Activated naive CD8-positive, alpha-beta T cell (primary cell): ENCODE data around the gene NECTIN1.
A peak's percentile ranks its signal among the peaks of the same experiment; 100 is the strongest.

Source experiments
- H3K27ac Mint-ChIP-seq: one replicate; pipeline ENCODE4 v1.8.0; 2021; ENCODE audit warnings: mixed read lengths
- H3K27me3 Mint-ChIP-seq: one replicate; pipeline ENCODE4 v1.8.0; 2021; ENCODE audit warnings: mixed read lengths
- H3K36me3 Mint-ChIP-seq: one replicate; pipeline ENCODE4 v1.8.0; 2021; ENCODE audit warnings: mixed read lengths
- H3K4me1 Mint-ChIP-seq: one replicate; pipeline ENCODE4 v1.8.0; 2021; ENCODE audit warnings: low read depth, mixed read lengths
- H3K4me3 Mint-ChIP-seq: one replicate; pipeline ENCODE4 v1.8.0; 2021; ENCODE audit warnings: mild to moderate bottlenecking, mixed read lengths
- H3K9me3 Mint-ChIP-seq: one replicate; pipeline ENCODE4 v1.8.0; 2021; ENCODE audit warnings: low read depth, mixed read lengths

Gene NECTIN1, protein sequence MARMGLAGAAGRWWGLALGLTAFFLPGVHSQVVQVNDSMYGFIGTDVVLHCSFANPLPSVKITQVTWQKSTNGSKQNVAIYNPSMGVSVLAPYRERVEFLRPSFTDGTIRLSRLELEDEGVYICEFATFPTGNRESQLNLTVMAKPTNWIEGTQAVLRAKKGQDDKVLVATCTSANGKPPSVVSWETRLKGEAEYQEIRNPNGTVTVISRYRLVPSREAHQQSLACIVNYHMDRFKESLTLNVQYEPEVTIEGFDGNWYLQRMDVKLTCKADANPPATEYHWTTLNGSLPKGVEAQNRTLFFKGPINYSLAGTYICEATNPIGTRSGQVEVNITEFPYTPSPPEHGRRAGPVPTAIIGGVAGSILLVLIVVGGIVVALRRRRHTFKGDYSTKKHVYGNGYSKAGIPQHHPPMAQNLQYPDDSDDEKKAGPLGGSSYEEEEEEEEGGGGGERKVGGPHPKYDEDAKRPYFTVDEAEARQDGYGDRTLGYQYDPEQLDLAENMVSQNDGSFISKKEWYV

DNA sequence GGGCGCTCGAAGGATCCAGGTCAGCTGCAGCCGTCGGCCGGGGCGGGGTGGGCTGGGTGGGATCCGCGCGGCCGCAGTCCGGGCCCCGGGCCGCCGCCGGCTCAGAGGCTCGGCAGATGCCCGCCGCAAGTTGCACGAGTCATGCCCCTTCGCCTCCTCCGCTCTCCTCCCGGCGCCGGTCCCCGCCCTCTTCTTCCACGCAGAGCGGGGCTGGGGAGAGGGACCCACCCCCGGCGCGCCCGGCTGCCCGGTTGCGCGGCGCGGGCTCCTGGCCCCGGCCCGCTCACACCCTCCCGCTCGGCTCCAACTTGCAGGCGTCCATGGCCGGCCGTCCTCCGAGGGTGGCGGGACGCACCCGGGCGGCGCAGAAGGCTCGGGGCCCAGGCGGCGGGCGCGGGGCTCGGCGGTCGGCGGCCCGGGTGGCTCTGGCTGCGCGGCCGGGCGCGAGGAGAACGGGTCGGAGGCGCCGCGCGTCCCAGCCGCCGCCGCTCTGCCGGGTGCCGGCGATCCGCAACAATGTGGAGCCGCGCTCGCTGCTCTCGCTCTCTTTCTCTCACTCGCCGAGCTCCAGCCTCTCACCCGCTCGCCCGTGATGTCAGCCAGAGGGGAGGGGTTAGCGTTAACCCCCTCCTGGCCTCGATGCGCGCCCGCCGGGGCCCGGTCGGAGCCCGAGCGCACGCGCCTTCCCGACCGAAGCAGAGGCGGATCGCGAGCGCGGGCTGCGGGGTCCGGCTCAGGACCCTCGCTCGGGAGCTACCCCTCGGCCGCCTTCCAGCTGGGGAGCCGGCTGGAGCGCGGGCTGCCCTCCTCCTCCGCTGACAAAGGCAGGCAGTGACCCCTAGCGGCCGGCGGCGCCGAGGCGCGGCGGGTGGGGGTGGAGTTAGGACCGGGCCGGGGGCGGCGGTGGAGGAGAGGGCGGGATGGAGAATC, at the start of gene NECTIN1:
Gene NECTIN1 (minus strand): TSS at position 550 of the 930 bp plus-strand sequence. CDS start 647 bp downstream, outside the sequence.
- peak within 1 kb of the TSS; percentile 66 for H3K27ac Mint-ChIP-seq
- peaks cover 14% of the 10 kb centered on the region for H3K27me3 Mint-ChIP-seq
- peaks cover 16% of the 10 kb centered on the region for H3K4me1 Mint-ChIP-seq
- no peaks in the 10 kb centered on the region for H3K9me3 Mint-ChIP-seq
- H3K4me3 Mint-ChIP-seq = peak within 1 kb of the TSS; percentile 92
- H3K36me3 Mint-ChIP-seq = no peaks in the 10 kb centered on the region

DNA sequence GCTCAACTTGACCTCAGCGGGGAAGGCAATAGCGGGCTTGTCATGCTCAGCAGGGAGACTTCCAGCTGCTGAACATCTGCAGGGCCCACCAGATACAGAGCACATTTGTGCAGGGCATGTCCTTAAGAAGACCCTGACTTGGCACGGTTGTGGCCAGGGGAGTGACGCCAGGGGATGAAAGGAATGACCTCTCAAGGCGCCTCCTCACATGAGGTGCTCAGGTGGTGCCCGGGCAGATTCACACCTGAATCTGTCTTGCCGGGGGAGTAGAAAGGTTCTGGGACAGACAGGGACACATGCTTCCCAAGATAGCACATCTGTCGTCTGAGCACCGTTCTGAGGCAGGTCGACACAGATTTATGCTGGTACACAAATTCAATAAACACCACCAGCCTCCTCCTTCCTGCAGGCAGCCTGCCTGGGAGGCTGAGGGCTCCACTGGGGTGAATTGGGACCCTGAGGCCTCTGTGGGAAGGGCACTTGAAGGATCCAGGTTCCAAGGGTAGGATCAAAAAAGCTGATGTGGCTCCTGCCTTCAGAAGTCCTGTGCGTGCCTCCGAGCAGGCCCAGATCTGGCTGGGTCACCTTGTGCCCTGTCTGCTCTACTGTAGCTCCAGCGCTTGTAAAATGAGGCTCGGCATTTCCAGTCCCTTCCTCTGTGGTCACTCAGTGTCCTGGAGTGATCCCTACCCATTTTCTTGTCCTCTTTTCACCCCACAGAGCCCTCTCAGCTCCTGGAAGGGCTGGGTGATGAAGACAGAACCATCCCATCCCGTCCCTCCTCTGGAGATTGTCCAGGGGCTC, 49.6 kb upstream of the NECTIN1 start:
- Mint-ChIP-seq H3K27me3 (peaks cover 4% of the 10 kb centered on the region), H3K4me1 (no peaks in the 10 kb centered on the region), H3K27ac (no peak overlapping the region), H3K9me3 (no peaks in the 10 kb centered on the region), H3K36me3 (no peaks in the 10 kb centered on the region), H3K4me3 (no peak overlapping the region)

DNA sequence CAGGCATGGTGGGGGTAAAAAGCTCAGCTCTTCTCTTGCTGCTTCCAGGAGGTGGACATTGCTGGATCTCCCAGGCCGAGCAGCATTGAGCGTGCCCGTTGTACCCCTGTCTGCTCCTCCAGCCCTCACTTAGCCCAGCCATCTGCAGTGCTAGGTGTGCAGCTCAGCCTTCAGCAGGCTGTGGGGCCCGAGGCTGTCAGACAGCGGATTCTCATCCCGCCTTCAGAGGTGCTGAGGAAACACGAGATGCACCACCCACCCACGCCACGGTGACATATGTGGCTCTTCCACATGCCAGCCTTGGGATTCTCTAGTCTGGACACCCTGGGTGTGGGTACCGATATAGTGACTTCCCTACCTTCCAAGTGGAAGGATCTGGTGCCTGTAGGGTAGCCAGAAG, 48.9 kb upstream of the NECTIN1 start:
- peaks cover 6% of the 10 kb centered on the region for H3K27me3 Mint-ChIP-seq
- H3K4me1 Mint-ChIP-seq = no peaks in the 10 kb centered on the region

DNA sequence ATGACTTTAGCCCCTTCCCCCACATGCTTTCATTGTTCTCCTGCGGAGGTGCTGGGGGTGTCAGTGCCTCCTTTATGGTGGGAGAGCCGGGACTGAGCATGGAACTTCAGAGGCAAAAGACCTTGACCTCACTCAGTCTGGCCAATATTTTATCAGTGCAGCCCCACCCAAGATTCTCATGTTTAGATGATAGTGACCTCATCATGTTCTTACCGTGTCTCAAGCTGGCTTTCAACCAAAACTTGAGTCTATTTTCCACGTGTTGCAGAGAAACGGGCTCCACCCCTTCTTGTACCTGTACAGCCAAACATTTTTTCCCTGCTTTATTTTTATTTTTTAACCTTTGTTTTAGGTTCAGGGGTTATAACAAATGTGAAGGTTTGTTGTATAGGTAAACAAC, 47.7 kb upstream of the NECTIN1 start:
- H3K9me3 Mint-ChIP-seq = no peaks in the 10 kb centered on the region
- no peak overlapping the region for H3K27ac Mint-ChIP-seq
- no peaks in the 10 kb centered on the region for H3K36me3 Mint-ChIP-seq
- H3K27me3 Mint-ChIP-seq = peaks cover 6% of the 10 kb centered on the region
- no peak overlapping the region for H3K4me3 Mint-ChIP-seq
- H3K4me1 Mint-ChIP-seq = no peaks in the 10 kb centered on the region

More for the DNA sequence above, 48.9 kb upstream of the NECTIN1 start:
- no peak overlapping the region for H3K4me3 Mint-ChIP-seq
- no peaks in the 10 kb centered on the region for H3K9me3 Mint-ChIP-seq
- no peak overlapping the region for H3K27ac Mint-ChIP-seq
- no peaks in the 10 kb centered on the region for H3K36me3 Mint-ChIP-seq

DNA sequence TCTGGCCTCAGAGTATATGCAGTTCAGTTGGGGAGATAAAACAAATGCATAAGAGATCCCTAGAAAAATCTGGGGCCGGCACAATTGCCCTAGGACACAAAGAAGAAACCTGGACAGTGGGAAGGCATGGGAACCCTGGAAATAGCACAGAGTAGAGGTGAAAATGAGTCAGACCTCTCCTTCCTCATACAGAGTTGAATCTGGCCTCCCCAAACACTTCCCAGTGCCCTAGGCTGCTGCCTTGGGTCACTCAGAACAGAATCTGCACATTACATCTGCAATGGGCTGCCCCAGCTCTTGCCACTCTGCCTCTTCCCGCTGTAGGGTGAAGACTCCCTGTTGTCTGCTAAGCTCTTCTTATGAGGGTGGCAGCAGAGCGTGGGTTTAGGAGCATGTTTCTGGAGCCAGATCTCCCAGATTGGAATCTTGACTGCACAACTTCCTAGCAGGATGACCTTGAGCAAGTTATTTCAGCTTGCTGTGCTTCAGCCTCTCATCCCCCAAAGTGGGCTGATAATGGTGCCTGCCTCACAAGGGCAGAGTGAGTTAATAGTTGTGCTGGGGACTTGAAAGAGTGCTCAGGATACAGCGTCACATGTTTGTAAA, 47.1 kb upstream of the NECTIN1 start:
- Mint-ChIP-seq H3K4me3 (no peak overlapping the region), H3K4me1 (no peaks in the 10 kb centered on the region), H3K27ac (no peak overlapping the region), H3K9me3 (no peaks in the 10 kb centered on the region), H3K36me3 (no peaks in the 10 kb centered on the region), H3K27me3 (peaks cover 9% of the 10 kb centered on the region)

DNA sequence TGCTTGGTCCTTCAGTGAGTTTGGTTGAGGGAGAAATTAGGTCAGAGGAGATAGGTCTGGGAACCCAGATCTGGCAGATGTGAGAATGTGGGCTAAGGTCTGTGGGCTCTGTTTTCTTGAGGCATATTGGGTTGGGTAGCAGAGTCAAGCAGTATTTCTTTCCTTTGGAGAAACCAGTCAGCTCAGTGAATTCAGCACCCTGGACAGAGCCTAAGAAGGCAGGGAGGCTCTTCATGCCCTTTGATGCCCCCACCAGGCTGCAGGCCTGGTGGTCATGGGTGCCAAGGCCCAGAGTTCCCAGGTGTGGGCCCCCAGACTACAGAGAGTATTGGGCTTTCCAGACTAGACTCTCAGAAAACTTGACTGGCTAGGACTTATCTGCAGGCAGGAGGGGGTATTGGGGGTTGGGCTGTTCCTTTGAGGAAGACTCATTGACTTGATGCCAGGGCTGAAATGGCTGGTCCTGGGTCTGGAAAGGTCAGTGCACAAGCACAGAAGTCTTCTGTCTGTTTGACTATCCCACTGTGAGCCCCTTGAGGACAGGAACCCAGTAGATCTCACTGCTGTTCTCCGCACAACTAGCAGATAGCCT, 45.3 kb upstream of the NECTIN1 start:
- Mint-ChIP-seq H3K9me3 (no peaks in the 10 kb centered on the region), H3K36me3 (no peaks in the 10 kb centered on the region), H3K27me3 (peaks cover 9% of the 10 kb centered on the region), H3K4me3 (no peak overlapping the region), H3K4me1 (no peaks in the 10 kb centered on the region), H3K27ac (no peak overlapping the region)

DNA sequence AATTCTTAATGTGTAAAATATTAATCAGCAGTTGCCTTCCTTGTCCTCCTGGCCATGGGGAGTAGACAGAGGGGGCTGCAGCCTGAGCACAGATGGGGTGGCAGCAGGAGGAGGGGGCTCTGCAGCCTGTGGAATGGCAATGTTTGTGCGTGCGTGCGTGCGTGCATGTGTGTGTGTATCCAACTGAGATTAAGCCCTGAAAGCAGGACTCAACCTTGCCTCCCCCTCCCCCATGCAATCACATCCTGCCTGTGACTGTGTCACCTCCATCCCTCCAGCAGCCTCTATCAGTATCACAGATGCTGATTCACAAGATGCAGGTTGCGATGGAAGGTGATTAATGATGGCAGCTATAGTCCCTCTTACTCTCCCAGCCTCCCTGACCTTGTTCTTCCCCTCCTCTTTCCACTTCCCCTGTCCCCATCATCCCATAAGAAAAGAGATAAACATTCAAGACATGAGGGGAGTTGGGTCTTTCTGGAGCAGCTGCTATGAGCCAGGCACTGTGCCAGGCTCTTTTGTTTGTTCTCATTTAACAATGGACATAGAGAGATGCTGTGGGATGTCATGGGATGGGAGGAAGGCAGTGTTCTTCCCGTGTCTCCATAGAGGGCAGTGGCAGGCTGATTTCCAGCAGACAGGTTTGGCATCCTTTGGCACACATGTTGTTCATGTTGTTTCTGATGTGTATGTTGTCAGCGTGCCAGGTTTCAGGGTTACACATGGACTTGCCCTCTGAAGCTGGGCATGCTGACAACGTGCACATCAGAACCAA, 43.8 kb upstream of the NECTIN1 start:
- H3K4me1 Mint-ChIP-seq = no peaks in the 10 kb centered on the region
- peaks cover 9% of the 10 kb centered on the region for H3K27me3 Mint-ChIP-seq
- no peak overlapping the region for H3K27ac Mint-ChIP-seq
- no peak overlapping the region for H3K4me3 Mint-ChIP-seq
- no peaks in the 10 kb centered on the region for H3K36me3 Mint-ChIP-seq
- peaks cover 5% of the 10 kb centered on the region for H3K9me3 Mint-ChIP-seq

DNA sequence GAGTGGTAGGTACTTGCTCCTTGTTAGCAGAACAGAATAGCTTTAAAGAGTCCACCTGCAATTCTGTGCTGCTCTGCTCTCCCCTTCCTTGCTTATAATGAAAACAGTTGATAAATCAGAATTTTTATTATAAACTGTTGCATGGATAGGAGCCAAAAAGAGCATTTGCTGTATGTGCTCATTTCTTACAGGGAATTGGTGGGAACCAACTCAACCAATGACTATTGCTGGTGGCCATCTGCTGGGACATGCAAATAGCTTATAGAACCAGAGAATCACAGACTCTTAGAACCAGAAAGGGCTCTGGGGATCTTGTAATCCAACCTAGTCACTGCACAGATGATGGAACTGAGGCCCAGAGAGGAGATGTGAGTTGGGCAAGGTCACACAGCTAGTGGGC, 43.1 kb upstream of the NECTIN1 start:
- H3K27ac Mint-ChIP-seq = no peak overlapping the region
- H3K9me3 Mint-ChIP-seq = peaks cover 9% of the 10 kb centered on the region
- H3K27me3 Mint-ChIP-seq = peaks cover 9% of the 10 kb centered on the region
- no peak overlapping the region for H3K4me3 Mint-ChIP-seq
- H3K36me3 Mint-ChIP-seq = no peaks in the 10 kb centered on the region
- no peaks in the 10 kb centered on the region for H3K4me1 Mint-ChIP-seq

DNA sequence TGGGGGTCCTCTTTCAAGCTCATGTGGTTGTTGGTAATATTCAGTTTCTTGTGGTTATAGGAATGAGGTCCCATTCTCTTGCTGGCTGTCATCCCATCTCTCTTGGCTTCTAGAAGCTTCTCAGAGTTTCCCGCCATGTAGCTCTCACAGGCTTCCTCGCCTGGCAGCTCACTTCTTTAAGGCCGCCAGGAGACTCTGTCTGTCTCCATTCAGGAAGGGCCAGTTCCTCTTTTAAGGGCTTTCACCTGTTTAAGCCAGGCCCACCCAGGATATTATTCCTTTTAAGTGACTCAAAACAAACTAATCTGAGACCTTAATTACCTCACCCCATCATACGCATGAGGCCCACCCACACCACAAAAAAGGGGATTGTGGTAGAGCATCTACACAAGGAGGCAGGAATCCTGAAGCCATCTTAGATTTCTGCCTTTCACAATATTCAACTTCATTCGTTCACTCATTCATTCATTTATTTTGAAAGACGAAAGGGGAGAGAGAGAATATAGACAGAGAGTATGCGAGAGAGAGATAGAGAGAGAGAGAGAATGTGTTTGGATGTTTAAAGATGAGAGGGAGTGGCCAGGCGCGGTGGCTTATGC, 42.3 kb upstream of the NECTIN1 start:
- peaks cover 9% of the 10 kb centered on the region for H3K9me3 Mint-ChIP-seq
- H3K27me3 Mint-ChIP-seq = peaks cover 9% of the 10 kb centered on the region
- H3K27ac Mint-ChIP-seq = no peak overlapping the region
- H3K36me3 Mint-ChIP-seq = no peaks in the 10 kb centered on the region
- H3K4me3 Mint-ChIP-seq = no peak overlapping the region
- no peaks in the 10 kb centered on the region for H3K4me1 Mint-ChIP-seq

DNA sequence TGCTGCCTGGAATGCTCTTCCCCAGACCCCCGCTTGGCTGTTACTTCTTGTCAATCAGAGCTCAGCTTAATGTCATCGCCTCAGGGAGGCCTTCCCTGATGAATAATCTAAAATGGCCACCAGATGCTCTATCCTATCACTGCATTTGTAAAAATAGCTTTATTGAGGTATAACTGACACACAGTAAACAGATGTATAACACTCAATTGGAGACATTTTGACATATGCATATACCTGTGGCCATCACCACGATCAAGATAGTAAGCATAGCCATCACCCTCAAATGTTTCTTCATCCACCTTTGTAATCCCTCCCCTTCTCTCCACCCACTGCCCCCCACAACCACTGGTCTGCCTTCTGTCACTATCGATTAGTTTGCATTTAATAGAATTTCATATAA, 36.6 kb upstream of the NECTIN1 start:
- H3K27ac Mint-ChIP-seq = no peak overlapping the region
- no peaks in the 10 kb centered on the region for H3K36me3 Mint-ChIP-seq
- H3K27me3 Mint-ChIP-seq = peaks cover 14% of the 10 kb centered on the region
- peaks cover 12% of the 10 kb centered on the region for H3K9me3 Mint-ChIP-seq
- no peaks in the 10 kb centered on the region for H3K4me1 Mint-ChIP-seq
- no peak overlapping the region for H3K4me3 Mint-ChIP-seq

DNA sequence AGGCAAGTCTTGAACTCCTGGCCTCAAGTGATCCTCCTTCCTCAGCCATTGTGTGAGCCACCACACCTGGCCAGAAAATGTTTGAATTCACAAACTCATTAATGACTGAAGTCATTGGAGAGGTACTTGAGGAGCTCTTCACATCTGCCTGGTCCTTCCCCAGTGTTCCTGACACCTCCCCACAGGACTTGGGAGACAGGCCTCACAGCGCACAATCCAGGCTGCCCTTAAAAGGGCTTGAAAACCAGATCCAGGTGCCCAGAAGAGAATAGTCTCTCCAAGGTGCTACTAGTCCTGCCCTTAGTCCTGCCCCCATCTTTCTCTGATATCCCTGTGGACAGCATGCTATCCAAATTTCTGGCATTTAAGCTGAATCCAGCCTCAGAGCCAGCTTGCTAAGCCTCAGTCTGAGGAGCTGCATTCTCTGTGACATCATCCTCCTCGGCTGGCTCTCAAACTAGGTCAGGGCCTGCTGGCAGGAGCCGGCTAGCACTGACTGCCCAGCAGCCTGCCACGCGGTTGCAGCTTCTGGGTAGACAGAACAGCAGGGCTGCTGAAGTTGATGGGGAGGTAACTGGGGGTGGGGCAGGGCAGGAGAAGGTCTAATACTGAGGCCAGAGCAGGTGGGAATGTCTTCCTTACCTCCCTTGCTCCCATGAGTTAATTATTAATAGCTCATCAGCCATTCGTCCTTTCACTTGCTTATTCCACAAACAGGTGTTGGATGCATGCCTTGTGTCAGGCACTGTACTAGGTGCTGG, 35.3 kb upstream of the NECTIN1 start:
- no peak overlapping the region for H3K27ac Mint-ChIP-seq
- peaks cover 12% of the 10 kb centered on the region for H3K27me3 Mint-ChIP-seq
- peaks cover 12% of the 10 kb centered on the region for H3K9me3 Mint-ChIP-seq
- H3K4me3 Mint-ChIP-seq = no peak overlapping the region
- H3K36me3 Mint-ChIP-seq = no peaks in the 10 kb centered on the region
- H3K4me1 Mint-ChIP-seq = no peaks in the 10 kb centered on the region

DNA sequence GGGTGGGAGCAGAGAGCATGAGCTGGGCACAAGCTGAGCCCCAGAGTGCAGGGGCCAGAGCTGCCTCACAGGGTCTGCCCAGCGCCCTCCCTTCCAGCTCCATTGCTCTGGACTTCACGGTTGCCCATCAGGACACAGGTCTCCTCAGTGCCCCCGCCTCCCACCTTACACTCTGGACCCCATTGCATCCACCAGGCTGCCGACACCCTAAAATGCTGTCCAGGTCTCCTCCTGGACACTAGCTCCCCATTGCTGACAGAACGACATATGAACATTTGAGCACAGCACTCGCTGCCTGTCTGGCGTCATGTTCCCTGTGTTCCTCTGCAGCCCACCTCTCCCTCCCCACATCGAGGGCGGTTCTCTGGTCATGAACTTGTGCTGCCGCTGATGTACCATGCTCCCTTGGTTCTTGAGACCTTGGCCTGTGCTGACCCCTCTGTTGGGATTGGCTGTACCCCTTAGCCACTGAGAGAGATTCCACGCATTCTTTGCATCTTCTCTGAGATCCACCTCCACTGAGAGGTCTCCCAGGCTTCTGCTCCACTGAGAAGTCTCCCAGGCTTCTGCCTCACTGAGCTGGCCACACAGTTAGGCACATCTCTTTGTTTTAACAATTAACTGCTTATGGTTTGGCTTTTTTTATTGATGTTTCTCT, 34.2 kb upstream of the NECTIN1 start:
- Mint-ChIP-seq H3K27me3 (peaks cover 12% of the 10 kb centered on the region), H3K27ac (no peak overlapping the region), H3K36me3 (no peaks in the 10 kb centered on the region), H3K9me3 (peaks cover 11% of the 10 kb centered on the region), H3K4me1 (no peaks in the 10 kb centered on the region), H3K4me3 (no peak overlapping the region)
